WERI-Rb-1 (cell line): ENCODE data around the gene RRP8.

ENCODE experiments used
- DNase-seq: peaks from one replicate; pipeline ENCODE4 v3.0.0-alpha.2; 2020
- H3K27ac ChIP-seq: fragments of 250-450 bp; sonication (Bioruptor Pico); 2 replicates; pipeline ENCODE4 v1.5.1; 2020; ENCODE audit warnings: mild to moderate bottlenecking, moderate library complexity
- H3K27me3 ChIP-seq: fragments of 250-450 bp; sonication (Bioruptor Pico); 2 replicates; pipeline ENCODE4 v1.5.1; 2021; ENCODE audit warnings: mild to moderate bottlenecking, low read depth, moderate library complexity; ENCODE audit not compliant: insufficient read depth, severe bottlenecking
- H3K36me3 ChIP-seq: fragments of 250-450 bp; sonication (Bioruptor Pico); 2 replicates; pipeline ENCODE4 v1.5.1; 2020; ENCODE audit warnings: mild to moderate bottlenecking, moderate library complexity
- H3K4me3 ChIP-seq: 2 replicates; pipeline ENCODE4 v1.5.1; 2011; ENCODE audit warnings: low read depth, mild to moderate bottlenecking, control low read depth, low read length
- H3K9me3 ChIP-seq: fragments of 250-450 bp; sonication (Bioruptor Pico); 2 replicates; pipeline ENCODE4 v1.5.1; 2021; ENCODE audit warnings: mild to moderate bottlenecking, moderate library complexity; ENCODE audit not compliant: severe bottlenecking
- TF ChIP-seq, protein P1 (sequence below): IDR thresholded peaks from 2 replicates; pipeline ENCODE4 v1.5.1; 2011; ENCODE audit warnings: low read depth, mild to moderate bottlenecking, control low read depth, inconsistent platforms, low read length

RRP8 gene

GRCh38 chr11:6635082-6635932 is 31.9 kb upstream of the RRP8 start:
- H3K27me3 ChIP-seq = no peaks in the 10 kb centered on the region
- TF ChIP-seq, protein P1, sequence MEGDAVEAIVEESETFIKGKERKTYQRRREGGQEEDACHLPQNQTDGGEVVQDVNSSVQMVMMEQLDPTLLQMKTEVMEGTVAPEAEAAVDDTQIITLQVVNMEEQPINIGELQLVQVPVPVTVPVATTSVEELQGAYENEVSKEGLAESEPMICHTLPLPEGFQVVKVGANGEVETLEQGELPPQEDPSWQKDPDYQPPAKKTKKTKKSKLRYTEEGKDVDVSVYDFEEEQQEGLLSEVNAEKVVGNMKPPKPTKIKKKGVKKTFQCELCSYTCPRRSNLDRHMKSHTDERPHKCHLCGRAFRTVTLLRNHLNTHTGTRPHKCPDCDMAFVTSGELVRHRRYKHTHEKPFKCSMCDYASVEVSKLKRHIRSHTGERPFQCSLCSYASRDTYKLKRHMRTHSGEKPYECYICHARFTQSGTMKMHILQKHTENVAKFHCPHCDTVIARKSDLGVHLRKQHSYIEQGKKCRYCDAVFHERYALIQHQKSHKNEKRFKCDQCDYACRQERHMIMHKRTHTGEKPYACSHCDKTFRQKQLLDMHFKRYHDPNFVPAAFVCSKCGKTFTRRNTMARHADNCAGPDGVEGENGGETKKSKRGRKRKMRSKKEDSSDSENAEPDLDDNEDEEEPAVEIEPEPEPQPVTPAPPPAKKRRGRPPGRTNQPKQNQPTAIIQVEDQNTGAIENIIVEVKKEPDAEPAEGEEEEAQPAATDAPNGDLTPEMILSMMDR = no peak
- DNase-seq = no peak
- no peak overlapping the region for H3K27ac ChIP-seq
- H3K36me3 ChIP-seq = peaks cover 53% of the 10 kb centered on the region
- H3K4me3 ChIP-seq = no peak overlapping the region
- H3K9me3 ChIP-seq = no peaks in the 10 kb centered on the region

GRCh38 chr11:6634534-6634933 is 31.1 kb upstream of the RRP8 start:
- Histone ChIP-seq H3K27me3 (no peaks in the 10 kb centered on the region), H3K36me3 (peaks cover 45% of the 10 kb centered on the region), H3K9me3 (no peaks in the 10 kb centered on the region), H3K4me3 (no peak overlapping the region), H3K27ac (no peak overlapping the region)
- no peak for DNase-seq
- TF ChIP-seq, protein P1 = no peak

- no peak overlapping the region for H3K4me3 ChIP-seq
- H3K9me3 ChIP-seq = no peaks in the 10 kb centered on the region
- TF ChIP-seq, protein P1 = no peak
- no peak for DNase-seq
- peaks cover 44% of the 10 kb centered on the region for H3K36me3 ChIP-seq
- H3K27ac ChIP-seq = no peak overlapping the region
- H3K27me3 ChIP-seq = no peaks in the 10 kb centered on the region
Observed at GRCh38 chr11:6633422-6634408, 30.3 kb upstream of the RRP8 start.

DNA sequence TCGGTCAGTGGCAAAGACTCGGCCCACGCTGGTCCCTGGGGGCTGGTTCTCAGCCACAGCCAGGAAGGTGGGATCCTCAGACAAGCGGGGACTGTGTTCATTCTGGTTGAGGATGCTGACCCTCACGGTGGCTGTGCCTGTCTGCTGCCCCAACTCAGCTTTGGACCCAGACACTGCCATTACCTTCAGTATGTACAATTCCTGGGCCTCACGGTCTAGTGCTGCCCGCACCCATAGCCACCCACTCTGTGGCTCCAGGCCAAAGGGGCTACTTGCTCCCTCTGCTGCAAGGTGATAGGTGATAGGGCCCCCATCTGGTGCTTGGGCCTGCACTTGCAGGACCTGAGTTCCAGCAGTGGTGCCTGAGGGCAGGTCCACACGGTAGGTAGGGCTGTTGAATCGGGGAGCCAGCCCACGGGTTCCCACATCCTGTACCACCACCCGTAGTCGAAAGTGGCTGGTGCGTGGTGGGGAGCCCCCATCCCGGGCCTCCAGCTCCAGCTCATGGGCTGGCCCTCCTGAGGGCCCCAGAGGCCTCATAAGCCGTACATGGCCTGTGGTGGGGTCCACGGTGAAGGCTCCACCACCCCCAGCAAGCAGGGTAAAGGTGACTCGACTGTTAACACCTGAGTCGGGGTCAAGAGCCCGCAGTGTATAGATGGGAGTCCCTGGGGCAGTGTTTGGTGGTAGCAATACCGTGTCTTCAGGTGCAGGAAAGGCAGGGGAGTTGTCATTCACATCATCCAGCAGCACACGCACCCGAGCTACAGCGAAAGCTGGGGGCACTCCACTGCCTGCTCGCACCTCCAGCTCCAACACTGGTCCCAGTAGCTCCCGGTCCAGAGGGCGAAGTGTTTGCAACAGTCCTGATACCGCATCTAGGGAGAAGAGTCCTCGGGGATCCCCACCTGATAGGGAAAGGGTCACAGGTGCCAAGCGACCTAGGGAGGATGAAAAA is 29.0 kb upstream of the RRP8 start:
- peaks cover 48% of the 10 kb centered on the region for H3K36me3 ChIP-seq
- no peak overlapping the region for H3K27ac ChIP-seq
- no peaks in the 10 kb centered on the region for H3K27me3 ChIP-seq
- H3K4me3 ChIP-seq = no peak overlapping the region
- TF ChIP-seq, protein P1 = no peak
- DNase-seq = no peak
- H3K9me3 ChIP-seq = no peaks in the 10 kb centered on the region

GRCh38 chr11:6631361-6631890 is 28.0 kb upstream of the RRP8 start:
- H3K9me3 ChIP-seq = no peaks in the 10 kb centered on the region
- H3K4me3 ChIP-seq = no peak overlapping the region
- TF ChIP-seq, protein P1 = no peak
- H3K27me3 ChIP-seq = no peaks in the 10 kb centered on the region
- peaks cover 55% of the 10 kb centered on the region for H3K36me3 ChIP-seq
- DNase-seq = no peak
- no peak overlapping the region for H3K27ac ChIP-seq
